Subcutaneous abdominal adipose tissue (tissue), 5 donors: ENCODE data around the gene PPFIA4.
A peak's percentile ranks its signal among the peaks of the same experiment; 100 is the strongest.
"Not testable (repeated sequence)": the region's sequence is repeated elsewhere in the genome, so short reads cannot be mapped to it uniquely, and the experiment has no call there.

Experiments used
- H3K27ac ChIP-seq: one replicate; pipeline ENCODE4 v1.7.0; 2013; ENCODE audit warnings: low read depth, mild to moderate bottlenecking, inconsistent platforms, low read length, moderate library complexity
- H3K27me3 ChIP-seq, 5 donors: one replicate each; pipeline ENCODE4 v1.7.0; 2013; ENCODE audit warnings: low read length in 5 of 5, inconsistent platforms in 1 of 5; ENCODE audit not compliant: control insufficient read depth in 5 of 5, insufficient read depth in 4 of 5
- H3K36me3 ChIP-seq, 5 donors: one replicate each; pipeline ENCODE4 v1.7.0; 2013; ENCODE audit warnings: low read length in 5 of 5; ENCODE audit not compliant: control insufficient read depth in 5 of 5, insufficient read depth in 5 of 5
- H3K4me1 ChIP-seq, 5 donors: one replicate each; pipeline ENCODE4 v1.7.0; 2013; ENCODE audit warnings: low read length in 5 of 5, mild to moderate bottlenecking in 3 of 5, moderate library complexity in 1 of 5; ENCODE audit not compliant: control insufficient read depth in 5 of 5, insufficient read depth in 5 of 5
- H3K4me3 ChIP-seq, 5 donors: one replicate each; pipeline ENCODE4 v1.7.0; 2013; ENCODE audit warnings: low read length in 5 of 5, low read depth in 1 of 5
- H3K9ac ChIP-seq, 5 donors: one replicate each; pipeline ENCODE4 v1.7.0; 2013; ENCODE audit warnings: low read length in 5 of 5, mild to moderate bottlenecking in 4 of 5, moderate library complexity in 3 of 5
- H3K9me3 ChIP-seq, 5 donors: one replicate each; pipeline ENCODE4 v1.7.0; 2013; ENCODE audit warnings: low read length in 5 of 5; ENCODE audit not compliant: control insufficient read depth in 5 of 5
- donor health status: healthy.
- donor health status: healthy.
- donor health status: healthy.
- donor health status: healthy.
- donor health status: healthy.

Gene PPFIA4

DNA sequence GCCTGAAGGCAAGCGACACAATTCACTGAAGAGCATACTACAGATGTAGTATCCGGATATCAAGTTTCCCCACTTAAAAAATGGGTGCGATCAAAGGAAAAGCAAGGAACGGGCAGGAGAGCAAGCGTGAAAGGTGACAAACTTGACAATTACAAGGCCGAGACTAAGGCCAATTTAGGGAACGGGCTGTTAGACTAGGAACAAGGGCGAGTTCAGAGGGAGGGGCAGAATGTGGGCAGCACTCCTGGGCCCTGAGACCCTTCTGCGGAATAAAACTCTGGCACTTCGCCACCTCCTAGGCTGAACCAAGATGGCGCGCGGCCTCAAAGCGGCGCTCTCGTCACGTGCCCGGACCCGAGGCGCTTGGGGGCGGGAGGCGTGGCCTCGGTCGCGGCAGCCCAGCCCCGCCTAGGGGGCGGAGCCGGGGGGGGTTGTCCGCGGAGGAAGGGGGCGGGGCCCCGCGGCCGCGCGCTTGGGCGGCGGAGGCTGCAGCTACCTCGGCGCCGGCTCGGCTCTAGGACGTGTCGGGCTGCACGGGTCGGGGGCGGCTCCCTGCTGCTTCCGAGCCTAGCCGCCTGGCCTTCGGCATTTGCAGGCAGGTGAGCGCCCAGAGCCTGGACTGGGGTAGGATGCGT lies at the start of gene PPFIA4:
PPFIA4 (plus strand) TSS at position 461 of the 635 bp plus-strand sequence. CDS start 12,518 bp downstream, outside the sequence.
- Histone ChIP-seq H3K27me3 (peaks cover under 1 to 11% (median 8%) of the 10 kb centered on the region in 5 donors), H3K4me3 (peak within 1 kb of the TSS; percentile 50 to 79 (median 70)), H3K27ac (no peak within 1 kb of the TSS)

GRCh38 chr1:202976633-202977032 lies 49.7 kb upstream of the PPFIA4 start:
- H3K9me3 ChIP-seq: no peaks in the 10 kb centered on the region
- H3K36me3 ChIP-seq: no peaks in the 10 kb centered on the region
- H3K9ac ChIP-seq: no peak overlapping the region
- H3K4me3 ChIP-seq: no peak overlapping the region
- H3K4me1 ChIP-seq: no peaks in the 10 kb centered on the region
- peaks cover 0 to 3% (median 0%) of the 10 kb centered on the region in 5 donors for H3K27me3 ChIP-seq
- no peak overlapping the region for H3K27ac ChIP-seq

More for the DNA sequence above, at the start of gene PPFIA4:
- H3K4me1 ChIP-seq: peaks cover 0 to 12% (median 10%) of the 10 kb centered on the region in 5 donors
- H3K9me3 ChIP-seq: no peaks in the 10 kb centered on the region
- peak within 1 kb of the TSS in 3 of 5 donors; percentile 8 to 69 (median 62) for H3K9ac ChIP-seq
- H3K36me3 ChIP-seq: peaks cover 16 to 32% (median 28%) of the 10 kb centered on the region in 5 donors

GRCh38 chr1:202979459-202979858 lies 46.8 kb upstream of the PPFIA4 start:
- Histone ChIP-seq H3K9ac (no peak overlapping the region), H3K36me3 (no peaks in the 10 kb centered on the region), H3K27ac (no peak overlapping the region), H3K4me1 (no peaks in the 10 kb centered on the region), H3K27me3 (peaks cover 0 to 3% (median 0%) of the 10 kb centered on the region in 5 donors), H3K9me3 (no peaks in the 10 kb centered on the region), H3K4me3 (no peak overlapping the region)

DNA sequence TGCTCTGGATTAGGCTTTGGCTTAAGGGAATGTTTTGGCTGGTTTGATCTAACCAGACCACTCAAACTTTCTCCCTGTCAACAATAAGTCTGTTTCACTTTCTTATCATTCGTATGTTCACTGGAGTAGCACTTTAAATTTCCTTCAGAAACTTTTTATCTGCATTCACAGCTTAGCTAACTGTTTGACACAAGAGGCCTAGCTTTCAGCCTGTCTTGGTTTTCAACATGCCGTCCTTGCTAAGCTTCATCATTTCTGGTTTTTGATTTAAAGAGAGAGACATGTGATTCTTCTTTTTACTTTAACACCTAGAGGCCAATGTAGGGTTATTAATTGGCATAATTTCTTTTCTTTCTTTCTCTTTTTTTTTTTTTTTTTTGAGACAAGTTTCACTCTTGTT lies 44.4 kb upstream of the PPFIA4 start:
- Histone ChIP-seq H3K9me3 (no peaks in the 10 kb centered on the region), H3K36me3 (no peaks in the 10 kb centered on the region), H3K27me3 (no peaks in the 10 kb centered on the region), H3K4me3 (no peak overlapping the region), H3K4me1 (no peaks in the 10 kb centered on the region), H3K9ac (no peak overlapping the region), H3K27ac (no peak overlapping the region)

DNA sequence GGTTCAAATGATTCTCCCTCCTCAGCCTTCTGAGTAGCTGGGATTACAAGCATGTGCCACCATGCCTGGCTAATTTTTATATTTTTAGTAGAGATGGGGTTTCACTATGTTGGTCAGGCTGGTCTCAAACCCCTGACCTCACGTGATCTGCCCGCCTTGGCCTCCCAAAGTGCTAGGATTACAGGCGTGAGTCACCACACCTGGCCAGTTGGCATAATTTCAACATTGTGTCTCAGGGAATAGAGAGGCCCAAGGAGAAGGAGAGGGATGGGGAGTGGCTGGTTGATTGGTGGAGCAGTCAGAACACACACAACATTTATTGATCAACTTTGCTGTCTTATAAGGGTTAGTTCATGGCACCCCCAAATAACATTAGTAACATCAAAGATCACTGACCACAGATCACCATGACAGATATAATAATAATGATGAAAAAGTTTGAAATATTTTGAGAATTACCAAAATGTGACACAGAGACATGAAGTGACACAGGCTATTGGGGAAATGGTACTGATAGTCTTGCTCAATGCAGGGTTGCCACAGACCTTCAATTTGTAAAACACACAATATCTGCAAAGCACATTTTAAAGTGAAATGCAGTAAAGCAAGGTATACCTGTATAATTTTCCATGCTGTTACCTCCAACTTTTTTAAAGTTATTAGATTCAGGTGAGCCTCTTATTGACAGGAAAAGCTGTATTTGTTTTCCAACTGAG lies 43.4 kb upstream of the PPFIA4 start:
- Histone ChIP-seq H3K9me3 (no peaks in the 10 kb centered on the region), H3K9ac (no peak overlapping the region), H3K4me3 (no peak overlapping the region), H3K27ac (no peak overlapping the region), H3K4me1 (no peaks in the 10 kb centered on the region), H3K27me3 (peaks cover 0 to 4% (median 0%) of the 10 kb centered on the region in 5 donors), H3K36me3 (no peaks in the 10 kb centered on the region)

DNA sequence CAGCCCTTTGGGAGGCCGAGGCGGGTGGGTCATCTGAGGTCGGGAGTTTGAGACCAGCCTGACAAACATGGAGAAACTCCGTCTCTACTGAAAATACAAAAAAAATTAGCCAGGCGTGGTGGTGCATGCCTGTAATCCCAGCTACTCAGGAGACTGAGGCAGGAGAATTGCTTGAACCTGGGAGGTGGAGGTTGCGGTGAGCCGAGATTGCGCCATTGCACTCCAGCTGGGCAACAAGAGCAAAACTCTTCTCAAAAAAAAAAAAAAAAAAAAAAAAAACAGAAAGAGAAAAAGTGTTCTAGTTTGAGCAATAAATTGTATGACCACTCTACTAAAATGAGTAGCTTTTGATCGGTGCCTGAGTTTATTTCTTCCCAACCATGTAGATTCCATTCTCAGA lies 40.2 kb upstream of the PPFIA4 start:
- H3K9ac ChIP-seq, H3K36me3 ChIP-seq, H3K4me3 ChIP-seq, H3K9me3 ChIP-seq, H3K4me1 ChIP-seq, H3K27ac ChIP-seq: not testable (repeated sequence)
- H3K27me3 ChIP-seq: peaks cover 0 to 14% (median 8%) of the 10 kb centered on the region in 5 donors

DNA sequence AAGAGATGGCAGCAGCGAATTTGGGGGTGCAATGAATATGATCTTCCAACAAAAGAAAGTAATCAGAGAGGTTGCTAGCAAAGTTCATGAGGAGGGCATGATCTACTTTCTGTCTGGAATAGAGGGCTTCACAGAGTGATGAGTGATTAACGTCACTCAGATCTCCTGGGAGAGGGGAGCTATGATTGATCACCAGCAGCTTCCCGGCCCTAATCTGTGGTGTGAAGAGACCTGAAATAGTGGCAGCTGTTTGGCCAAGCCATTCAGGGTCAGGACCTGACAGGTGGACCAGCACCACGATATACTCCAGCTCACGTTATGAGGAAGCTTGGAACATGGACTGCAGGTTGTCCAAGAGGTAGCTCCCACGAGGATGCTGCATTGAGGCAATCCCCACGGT lies 39.0 kb upstream of the PPFIA4 start:
- H3K36me3 ChIP-seq: no peaks in the 10 kb centered on the region
- no peaks in the 10 kb centered on the region for H3K9me3 ChIP-seq
- H3K4me1 ChIP-seq: no peaks in the 10 kb centered on the region
- peaks cover 0 to 14% (median 8%) of the 10 kb centered on the region in 5 donors for H3K27me3 ChIP-seq
- H3K9ac ChIP-seq: no peak overlapping the region
- H3K4me3 ChIP-seq: no peak overlapping the region
- no peak overlapping the region for H3K27ac ChIP-seq

- Histone ChIP-seq H3K9me3 (no peaks in the 10 kb centered on the region), H3K27ac (no peak overlapping the region), H3K4me1 (no peaks in the 10 kb centered on the region), H3K4me3 (no peak overlapping the region), H3K36me3 (no peaks in the 10 kb centered on the region), H3K9ac (no peak overlapping the region), H3K27me3 (peaks cover 0 to 14% (median 8%) of the 10 kb centered on the region in 5 donors)
These were observed 38.2 kb upstream of the PPFIA4 start for GRCh38 chr1:202987922-202988583.

DNA sequence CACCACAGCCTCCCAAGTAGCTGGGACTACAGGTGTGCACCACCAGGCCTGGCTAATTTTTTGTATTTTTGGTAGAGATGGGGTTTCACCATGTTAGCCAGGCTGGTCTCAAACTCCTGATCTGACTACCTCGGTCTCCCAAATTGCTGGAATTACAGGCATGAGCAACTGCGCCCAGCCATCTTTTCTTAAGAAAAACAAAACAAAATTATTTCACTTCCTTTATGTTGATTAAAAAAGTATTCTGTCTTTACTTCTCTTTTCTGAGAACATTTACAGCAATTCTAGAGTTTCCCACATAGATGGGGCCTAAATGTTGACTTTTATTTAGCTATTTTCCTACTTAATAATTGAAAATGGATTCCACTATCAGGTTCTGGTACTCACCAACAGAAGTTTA lies 36.4 kb upstream of the PPFIA4 start:
- Histone ChIP-seq H3K27me3 (peaks cover 0 to 14% (median 8%) of the 10 kb centered on the region in 5 donors), H3K4me3 (no peak overlapping the region), H3K36me3 (no peaks in the 10 kb centered on the region), H3K27ac (no peak overlapping the region), H3K9me3 (no peaks in the 10 kb centered on the region), H3K4me1 (no peaks in the 10 kb centered on the region), H3K9ac (no peak overlapping the region)

DNA sequence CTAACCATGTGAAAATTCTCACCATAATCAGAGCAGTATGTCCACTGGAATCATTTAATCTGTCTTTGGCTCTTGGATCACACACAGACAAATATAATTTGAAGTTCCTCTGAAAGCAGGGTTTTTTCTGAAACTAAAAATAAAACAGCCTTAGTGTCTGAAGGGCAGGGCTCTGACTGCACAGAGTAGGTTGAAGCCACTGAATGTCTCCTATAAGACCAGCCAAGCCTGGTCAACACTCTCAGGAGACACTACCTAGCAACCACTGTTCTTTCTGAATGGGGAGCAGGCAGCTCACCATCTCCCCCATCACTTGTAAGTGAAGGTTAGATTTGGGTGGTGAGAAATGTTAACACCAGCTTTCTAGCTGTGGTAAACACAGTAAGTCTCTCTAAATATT lies 35.2 kb upstream of the PPFIA4 start:
- Histone ChIP-seq H3K9ac (no peak overlapping the region), H3K36me3 (no peaks in the 10 kb centered on the region), H3K9me3 (no peaks in the 10 kb centered on the region), H3K4me1 (no peaks in the 10 kb centered on the region), H3K27ac (no peak overlapping the region), H3K4me3 (no peak overlapping the region), H3K27me3 (peaks cover 0 to 16% (median 8%) of the 10 kb centered on the region in 5 donors)
